ENCODE measurements around the gene USP43. TPM values are rescaled to one million over a fixed set of nuclear protein-coding genes. Genes with fewer than 3 reads are reported as not detected.
A peak's percentile ranks its signal among the peaks of the same experiment; 100 is the strongest.
"Not testable (repeated sequence)": the region's sequence is repeated elsewhere in the genome, so short reads cannot be mapped to it uniquely, and the experiment has no call there.

Gene USP43
- polyA plus RNA-seq (2013, experiment 1 of 2), result 5.5 TPM
- polyA plus RNA-seq (2013, experiment 2 of 2), result 5.5 TPM

GRCh38 chr17:9644910-9645751 lies at the start of gene USP43:
Gene USP43 (plus strand): TSS chr17:9645517. CDS start chr17:9645633, 116 bp downstream.
- H4K5ac ChIP-seq (ENCODE audit: low read length), result no peak within 1 kb of the TSS
- peaks cover 6% of the 10 kb centered on the region for H3K79me2 ChIP-seq (ENCODE audit: control insufficient read depth, insufficient read depth, low read length)
- H3K4me1 ChIP-seq (ENCODE audit: control insufficient read depth, low read depth, low read length), result peaks cover 16% of the 10 kb centered on the region
- no peak within 1 kb of the TSS for H2AK5ac ChIP-seq (ENCODE audit: low read length)
- peak within 1 kb of the TSS; percentile 89 for H3K9ac ChIP-seq (ENCODE audit: low read length)
- no peak within 1 kb of the TSS for H4K8ac ChIP-seq (ENCODE audit: low read depth, low read length)
- H2BK120ac ChIP-seq (ENCODE audit: low read depth, low read length), result peak within 1 kb of the TSS; percentile 75
- peak within 1 kb of the TSS; percentile 96 for H3K18ac ChIP-seq (ENCODE audit: low read length)
- peak within 1 kb of the TSS; percentile 95 for H3K56ac ChIP-seq (ENCODE audit: low read length)
- no peak within 1 kb of the TSS for H2BK15ac ChIP-seq (replicated peaks; ENCODE audit: low read depth)
- H3K4me3 ChIP-seq (ENCODE audit: low read length), result peak within 1 kb of the TSS; percentile 67
- DNase-seq, result peak; percentile 81
- H3K79me1 ChIP-seq (ENCODE audit: low read length), result peaks cover 4% of the 10 kb centered on the region
- H3K36me3 ChIP-seq (ENCODE audit: control insufficient read depth, insufficient read depth, low read length), result no peaks in the 10 kb centered on the region
- peak within 1 kb of the TSS; percentile 83 for H3K23ac ChIP-seq (ENCODE audit: low read length)
- no CpG with 5 or more reads among the region's 72 CpGs for WGBS (ENCODE audit: extremely low coverage, insufficient coverage, low lambda C conversion rate)
- no peaks in the 10 kb centered on the region for H3K27me3 ChIP-seq (ENCODE audit: insufficient read depth, low read length, poor library complexity)
- H2BK5ac ChIP-seq (ENCODE audit: low read length), result peak within 1 kb of the TSS; percentile 79
- H3K27ac ChIP-seq (ENCODE audit: low read depth, low read length), result peak within 1 kb of the TSS; percentile 58
- peak within 1 kb of the TSS; percentile 61 for H3K4me2 ChIP-seq (ENCODE audit: low read length)
- H3K4ac ChIP-seq (ENCODE audit: low read depth, low read length), result peak within 1 kb of the TSS; percentile 82

GRCh38 chr17:9597638-9598037 lies 47.7 kb upstream of the USP43 start:
- not testable (repeated sequence) for H3K56ac ChIP-seq (ENCODE audit: low read length); H3K79me2 ChIP-seq (ENCODE audit: control insufficient read depth, insufficient read depth, low read length); H4K8ac ChIP-seq (ENCODE audit: low read depth, low read length); H3K9ac ChIP-seq (ENCODE audit: low read length); H4K5ac ChIP-seq (ENCODE audit: low read length); H3K4ac ChIP-seq (ENCODE audit: low read depth, low read length); H2BK15ac ChIP-seq (replicated peaks; ENCODE audit: low read depth); H3K36me3 ChIP-seq (ENCODE audit: control insufficient read depth, insufficient read depth, low read length); H3K23ac ChIP-seq (ENCODE audit: low read length); H2BK120ac ChIP-seq (ENCODE audit: low read depth, low read length); H2BK5ac ChIP-seq (ENCODE audit: low read length); DNase-seq; H3K4me1 ChIP-seq (ENCODE audit: control insufficient read depth, low read depth, low read length); H2AK5ac ChIP-seq (ENCODE audit: low read length); H3K79me1 ChIP-seq (ENCODE audit: low read length); H3K4me3 ChIP-seq (ENCODE audit: low read length); H3K27ac ChIP-seq (ENCODE audit: low read depth, low read length); H3K27me3 ChIP-seq (ENCODE audit: insufficient read depth, low read length, poor library complexity); H3K4me2 ChIP-seq (ENCODE audit: low read length); H3K18ac ChIP-seq (ENCODE audit: low read length)
- WGBS (ENCODE audit: extremely low coverage, insufficient coverage, low lambda C conversion rate), result no CpG with 5 or more reads among the region's 5 CpGs

GRCh38 chr17:9598661-9599060 lies 46.7 kb upstream of the USP43 start:
- Histone ChIP-seq H2BK120ac (ENCODE audit: low read depth, low read length) (no peak overlapping the region), H3K23ac (ENCODE audit: low read length) (no peak overlapping the region), H3K79me1 (ENCODE audit: low read length) (no peaks in the 10 kb centered on the region), H2AK5ac (ENCODE audit: low read length) (no peak overlapping the region), H4K8ac (ENCODE audit: low read depth, low read length) (no peak overlapping the region), H2BK5ac (ENCODE audit: low read length) (no peak overlapping the region), H3K56ac (ENCODE audit: low read length) (no peak overlapping the region), H4K5ac (ENCODE audit: low read length) (no peak overlapping the region), H3K36me3 (ENCODE audit: control insufficient read depth, insufficient read depth, low read length) (no peaks in the 10 kb centered on the region), H3K4me1 (ENCODE audit: control insufficient read depth, low read depth, low read length) (no peaks in the 10 kb centered on the region), H3K4ac (ENCODE audit: low read depth, low read length) (no peak overlapping the region), H3K18ac (ENCODE audit: low read length) (no peak overlapping the region), H3K79me2 (ENCODE audit: control insufficient read depth, insufficient read depth, low read length) (no peaks in the 10 kb centered on the region), H2BK15ac (replicated peaks; ENCODE audit: low read depth) (no peak overlapping the region), H3K4me2 (ENCODE audit: low read length) (no peak overlapping the region), H3K9ac (ENCODE audit: low read length) (no peak overlapping the region), H3K4me3 (ENCODE audit: low read length) (no peak overlapping the region), H3K27ac (ENCODE audit: low read depth, low read length) (no peak overlapping the region), H3K27me3 (ENCODE audit: insufficient read depth, low read length, poor library complexity) (no peaks in the 10 kb centered on the region)
- no CpG with 5 or more reads among the region's 4 CpGs for WGBS (ENCODE audit: extremely low coverage, insufficient coverage, low lambda C conversion rate)
- DNase-seq, result no peak

GRCh38 chr17:9604583-9604982 lies 40.7 kb upstream of the USP43 start:
- not testable (repeated sequence) for H2BK120ac ChIP-seq (ENCODE audit: low read depth, low read length); H3K56ac ChIP-seq (ENCODE audit: low read length); H2BK5ac ChIP-seq (ENCODE audit: low read length); H3K4me2 ChIP-seq (ENCODE audit: low read length); H3K27ac ChIP-seq (ENCODE audit: low read depth, low read length); H3K4ac ChIP-seq (ENCODE audit: low read depth, low read length); H3K79me1 ChIP-seq (ENCODE audit: low read length); H3K9ac ChIP-seq (ENCODE audit: low read length); H3K79me2 ChIP-seq (ENCODE audit: control insufficient read depth, insufficient read depth, low read length); H3K18ac ChIP-seq (ENCODE audit: low read length); H2AK5ac ChIP-seq (ENCODE audit: low read length); H4K8ac ChIP-seq (ENCODE audit: low read depth, low read length); H3K23ac ChIP-seq (ENCODE audit: low read length); H2BK15ac ChIP-seq (replicated peaks; ENCODE audit: low read depth); H3K36me3 ChIP-seq (ENCODE audit: control insufficient read depth, insufficient read depth, low read length); H3K4me3 ChIP-seq (ENCODE audit: low read length); H3K27me3 ChIP-seq (ENCODE audit: insufficient read depth, low read length, poor library complexity); DNase-seq; H3K4me1 ChIP-seq (ENCODE audit: control insufficient read depth, low read depth, low read length); H4K5ac ChIP-seq (ENCODE audit: low read length)
- WGBS (ENCODE audit: extremely low coverage, insufficient coverage, low lambda C conversion rate), result no CpG with 5 or more reads among the region's 5 CpGs

- Histone ChIP-seq H3K9ac (ENCODE audit: low read length) (no peak overlapping the region), H2BK15ac (replicated peaks; ENCODE audit: low read depth) (no peak overlapping the region), H3K18ac (ENCODE audit: low read length) (no peak overlapping the region), H3K79me1 (ENCODE audit: low read length) (no peaks in the 10 kb centered on the region), H3K56ac (ENCODE audit: low read length) (no peak overlapping the region), H3K27me3 (ENCODE audit: insufficient read depth, low read length, poor library complexity) (no peaks in the 10 kb centered on the region), H2BK120ac (ENCODE audit: low read depth, low read length) (no peak overlapping the region), H3K4me2 (ENCODE audit: low read length) (no peak overlapping the region), H3K79me2 (ENCODE audit: control insufficient read depth, insufficient read depth, low read length) (no peaks in the 10 kb centered on the region), H3K4ac (ENCODE audit: low read depth, low read length) (no peak overlapping the region), H2BK5ac (ENCODE audit: low read length) (no peak overlapping the region), H4K8ac (ENCODE audit: low read depth, low read length) (no peak overlapping the region), H4K5ac (ENCODE audit: low read length) (no peak overlapping the region), H2AK5ac (ENCODE audit: low read length) (no peak overlapping the region), H3K4me1 (ENCODE audit: control insufficient read depth, low read depth, low read length) (no peaks in the 10 kb centered on the region), H3K23ac (ENCODE audit: low read length) (no peak overlapping the region), H3K36me3 (ENCODE audit: control insufficient read depth, insufficient read depth, low read length) (no peaks in the 10 kb centered on the region), H3K27ac (ENCODE audit: low read depth, low read length) (no peak overlapping the region), H3K4me3 (ENCODE audit: low read length) (no peak overlapping the region)
- no peak for DNase-seq
- no CpG with 5 or more reads among the region's 6 CpGs for WGBS (ENCODE audit: extremely low coverage, insufficient coverage, low lambda C conversion rate)
These were observed 38.9 kb upstream of the USP43 start for GRCh38 chr17:9606453-9606852.

Measured in mesendoderm (in vitro differentiated cells).